ENCODE results near the gene RHBDD3. TPM values are rescaled to one million over a fixed set of nuclear protein-coding genes. Genes with fewer than 3 reads are reported as not detected.

Gene RHBDD3
- total RNA-seq, 1 donor from 2014 or later = 254 TPM

GRCh38 chr22:29216873-29217666 lies 50.7 kb downstream of the RHBDD3 start:
- peak in 1 of 2 donors; percentile 61 for DNase-seq (ENCODE audit: low spot score in 2 of 2)
- Histone ChIP-seq H3K27ac (no peak overlapping the region), H3K4me3 (no peak overlapping the region), H3K27me3 (no peaks in the 10 kb centered on the region), H3K4me1 (no peaks in the 10 kb centered on the region), H3K36me3 (no peaks in the 10 kb centered on the region), H3K9me3 (no peaks in the 10 kb centered on the region)
- no peak for TF ChIP-seq CTCF (IDR thresholded peaks at IDR 0.05)
- intact Hi-C loops (cut with DNase I) = no loop called here

- Histone ChIP-seq H3K27me3 (no peaks in the 10 kb centered on the region), H3K36me3 (no peaks in the 10 kb centered on the region), H3K4me3 (no peak overlapping the region), H3K27ac (no peak overlapping the region), H3K9me3 (no peaks in the 10 kb centered on the region), H3K4me1 (no peaks in the 10 kb centered on the region)
- peak in 1 of 2 donors; percentile 45 for DNase-seq (ENCODE audit: low spot score in 2 of 2)
- no peak for TF ChIP-seq CTCF (IDR thresholded peaks at IDR 0.05)
- intact Hi-C loops (cut with DNase I) = no loop called here
These were observed 51.5 kb downstream of the RHBDD3 start for GRCh38 chr22:29216011-29216872.

- intact Hi-C loops (cut with DNase I) = no loop called here
- Histone ChIP-seq H3K27me3 (no peaks in the 10 kb centered on the region), H3K4me3 (no peak overlapping the region), H3K36me3 (no peaks in the 10 kb centered on the region), H3K9me3 (no peaks in the 10 kb centered on the region), H3K27ac (no peak overlapping the region), H3K4me1 (no peaks in the 10 kb centered on the region)
- TF ChIP-seq CTCF (IDR thresholded peaks at IDR 0.05) = no peak
- DNase-seq (ENCODE audit: low spot score in 2 of 2) = peak in 1 of 2 donors; percentile 61
These were observed 52.5 kb downstream of the RHBDD3 start for GRCh38 chr22:29215012-29215860.

- Histone ChIP-seq H3K9me3 (no peaks in the 10 kb centered on the region), H3K27ac (no peak overlapping the region), H3K27me3 (no peaks in the 10 kb centered on the region), H3K4me1 (no peaks in the 10 kb centered on the region), H3K36me3 (no peaks in the 10 kb centered on the region), H3K4me3 (no peak overlapping the region)
- no peak for TF ChIP-seq CTCF (IDR thresholded peaks at IDR 0.05)
- intact Hi-C loops (cut with DNase I) = no loop called here
- no peak for DNase-seq (ENCODE audit: low spot score in 2 of 2)
These were observed 53.5 kb downstream of the RHBDD3 start for GRCh38 chr22:29214232-29214631.

GRCh38 chr22:29213493-29213892 lies 54.3 kb downstream of the RHBDD3 start:
- no peak for DNase-seq (ENCODE audit: low spot score in 2 of 2)
- intact Hi-C loops (cut with DNase I) = no loop called here
- no peaks in the 10 kb centered on the region for H3K4me1 ChIP-seq
- no peaks in the 10 kb centered on the region for H3K36me3 ChIP-seq
- no peak for TF ChIP-seq CTCF (IDR thresholded peaks at IDR 0.05)
- no peak overlapping the region for H3K27ac ChIP-seq
- H3K9me3 ChIP-seq = no peaks in the 10 kb centered on the region
- no peaks in the 10 kb centered on the region for H3K27me3 ChIP-seq
- H3K4me3 ChIP-seq = no peak overlapping the region

Measured in ascending aorta (tissue), 2 donors.